ENCODE results near the gene HEATR5A.

GRCh38 chr14:31297701-31298344 lies 122.5 kb downstream of the HEATR5A start:
- TF ChIP-seq CTCF (IDR thresholded peaks at IDR 0.05; ENCODE audit: low read depth, low read length) (no peak), MAX (IDR thresholded peaks at IDR 0.05; ENCODE audit: low read depth, low read length) (no peak), POLR2A (IDR thresholded peaks at IDR 0.05; ENCODE audit: extremely low read depth, insufficient read length) (no peak)

Measured in NB4 (cell line).